Right atrium auricular region (tissue), 2 donors: ENCODE measurements around the gene MTUS2. TPM values are rescaled to one million over a fixed set of nuclear protein-coding genes. Genes with fewer than 3 reads are reported as not detected.
A peak's percentile ranks its signal among the peaks of the same experiment; 100 is the strongest.

Source experiments
- DNase-seq: peaks from one replicate; pipeline ENCODE4 v3.0.0-alpha.2; 2019; ENCODE audit warnings: low spot score
- H3K27ac ChIP-seq, 2 donors: fragments of 200-600 bp; sonication (generic); 1 replicate in 1 of 2; 2 replicates in 1 of 2; pipeline ENCODE4 v1.5.1; 2016 to 2019
- H3K27me3 ChIP-seq, 2 donors: fragments of 200-600 bp; sonication (generic); one replicate each; pipeline versions ENCODE4 v1.5.1 to v1.6.0; 2017 to 2019
- H3K36me3 ChIP-seq: fragments of 200-600 bp; sonication (generic); one replicate; pipeline ENCODE4 v1.5.1; 2016
- H3K4me1 ChIP-seq, 2 donors: fragments of 200-600 bp; sonication (generic); one replicate each; pipeline versions ENCODE4 v1.5.1 to v1.6.0; 2017 to 2019
- H3K4me3 ChIP-seq, 2 donors: fragments of 200-600 bp; sonication (generic); 1 replicate in 1 of 2; 2 replicates in 1 of 2; pipeline ENCODE4 v1.5.1; 2017 to 2019; ENCODE audit warnings: mild to moderate bottlenecking in 1 of 2, moderate library complexity in 1 of 2
- H3K9me3 ChIP-seq, 2 donors: fragments of 200-600 bp; sonication (generic); one replicate each; pipeline ENCODE4 v1.5.1; 2019
- total RNA-seq, 2 donors: library from RNA; depleted of rRNA; stranded (reverse); fragments of >200 nt; gene quantifications; one replicate each; pipeline ENCODE4 v1.1.0, GENCODE V29; 2016
- TF ChIP-seq, protein P1 (sequence below), 2 donors: fragments of 200-600 bp; sonication (generic); IDR thresholded peaks; one replicate each; pipeline ENCODE4 v1.5.1; 2019; ENCODE audit warnings: antibody characterized with exemption in 2 of 2

The MTUS2 gene
- total RNA-seq, 2 donors from 2014 or later = 34.6 to 142 TPM

DNA sequence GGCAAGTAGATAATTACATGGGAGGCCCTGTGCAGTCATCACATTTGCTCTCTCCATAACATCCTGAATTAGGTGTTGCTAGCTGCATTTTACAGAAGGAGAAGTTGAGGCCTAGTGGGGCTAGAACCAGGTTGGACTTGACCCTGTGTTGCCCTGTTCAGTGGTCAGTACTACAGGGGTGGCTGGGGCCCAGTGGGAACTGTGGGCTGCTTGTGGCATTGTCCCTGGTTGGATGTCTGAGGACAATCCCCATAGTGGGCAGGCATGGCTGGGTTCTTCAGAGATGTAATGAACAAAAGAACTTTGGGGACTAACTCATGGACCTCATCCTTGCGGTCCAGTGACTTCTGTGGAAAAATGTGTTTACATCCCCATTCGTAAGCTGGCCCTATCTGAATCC lies 38.9 kb downstream of the MTUS2 start:
- Histone ChIP-seq H3K4me1 (no peaks in the 10 kb centered on the region), H3K27ac (no peak overlapping the region), H3K9me3 (no peaks in the 10 kb centered on the region), H3K27me3 (no peaks in the 10 kb centered on the region), H3K36me3 (no peaks in the 10 kb centered on the region), H3K4me3 (no peak overlapping the region)
- TF ChIP-seq, protein P1, sequence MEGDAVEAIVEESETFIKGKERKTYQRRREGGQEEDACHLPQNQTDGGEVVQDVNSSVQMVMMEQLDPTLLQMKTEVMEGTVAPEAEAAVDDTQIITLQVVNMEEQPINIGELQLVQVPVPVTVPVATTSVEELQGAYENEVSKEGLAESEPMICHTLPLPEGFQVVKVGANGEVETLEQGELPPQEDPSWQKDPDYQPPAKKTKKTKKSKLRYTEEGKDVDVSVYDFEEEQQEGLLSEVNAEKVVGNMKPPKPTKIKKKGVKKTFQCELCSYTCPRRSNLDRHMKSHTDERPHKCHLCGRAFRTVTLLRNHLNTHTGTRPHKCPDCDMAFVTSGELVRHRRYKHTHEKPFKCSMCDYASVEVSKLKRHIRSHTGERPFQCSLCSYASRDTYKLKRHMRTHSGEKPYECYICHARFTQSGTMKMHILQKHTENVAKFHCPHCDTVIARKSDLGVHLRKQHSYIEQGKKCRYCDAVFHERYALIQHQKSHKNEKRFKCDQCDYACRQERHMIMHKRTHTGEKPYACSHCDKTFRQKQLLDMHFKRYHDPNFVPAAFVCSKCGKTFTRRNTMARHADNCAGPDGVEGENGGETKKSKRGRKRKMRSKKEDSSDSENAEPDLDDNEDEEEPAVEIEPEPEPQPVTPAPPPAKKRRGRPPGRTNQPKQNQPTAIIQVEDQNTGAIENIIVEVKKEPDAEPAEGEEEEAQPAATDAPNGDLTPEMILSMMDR (IDR thresholded peaks at IDR 0.05) = no peak
- no peak for DNase-seq

DNA sequence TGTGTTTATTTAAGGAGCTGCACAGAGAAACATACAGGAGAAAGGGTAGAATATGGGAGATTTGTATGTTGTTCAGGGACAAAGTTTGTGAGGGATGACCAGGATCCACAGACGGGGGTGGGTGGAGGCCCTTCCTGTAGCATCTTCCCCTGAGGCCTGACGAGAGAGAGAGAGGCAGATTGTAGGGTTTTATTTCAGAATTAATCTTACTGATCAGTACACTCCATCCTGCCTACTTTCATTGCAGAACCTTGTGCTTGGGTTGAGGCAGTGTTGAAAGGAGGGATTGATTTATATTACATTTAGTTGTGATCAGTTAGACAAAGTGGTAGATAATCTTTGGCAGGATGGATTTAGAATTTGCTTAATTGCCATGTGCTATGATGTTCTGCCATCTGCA lies 39.6 kb downstream of the MTUS2 start:
- Histone ChIP-seq H3K9me3 (no peaks in the 10 kb centered on the region), H3K27ac (no peak overlapping the region)
- TF ChIP-seq, protein P1 (IDR thresholded peaks at IDR 0.05) = no peak

DNA sequence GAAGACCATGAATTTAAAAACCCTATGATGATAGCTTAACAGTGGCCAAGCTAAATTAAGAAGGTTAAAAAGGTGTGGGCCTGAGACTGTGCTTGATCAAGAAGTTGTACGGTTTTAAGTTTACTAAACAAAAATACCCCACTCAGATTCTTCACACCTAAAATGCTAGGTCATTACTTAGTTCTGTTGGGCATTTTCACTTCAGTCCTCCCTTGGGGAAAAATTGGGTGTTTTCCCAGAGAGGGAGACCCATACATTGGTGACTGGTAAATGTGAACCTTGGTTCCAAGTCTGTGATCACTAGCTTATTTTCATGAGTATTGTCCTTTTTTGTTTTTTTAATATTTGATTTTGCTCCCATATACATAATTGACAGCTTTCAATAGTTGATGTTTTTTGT lies 44.4 kb downstream of the MTUS2 start:
- no peaks in the 10 kb centered on the region for H3K36me3 ChIP-seq
- H3K27me3 ChIP-seq = no peaks in the 10 kb centered on the region
- no peak for DNase-seq
- no peaks in the 10 kb centered on the region for H3K9me3 ChIP-seq
- TF ChIP-seq, protein P1 (IDR thresholded peaks at IDR 0.05) = no peak
- H3K4me3 ChIP-seq = no peak overlapping the region
- H3K4me1 ChIP-seq = no peaks in the 10 kb centered on the region
- H3K27ac ChIP-seq = no peak overlapping the region

More for the DNA sequence above, 39.6 kb downstream of the MTUS2 start:
- Histone ChIP-seq H3K36me3 (no peaks in the 10 kb centered on the region), H3K4me1 (no peaks in the 10 kb centered on the region), H3K27me3 (no peaks in the 10 kb centered on the region), H3K4me3 (no peak overlapping the region)
- DNase-seq = no peak

DNA sequence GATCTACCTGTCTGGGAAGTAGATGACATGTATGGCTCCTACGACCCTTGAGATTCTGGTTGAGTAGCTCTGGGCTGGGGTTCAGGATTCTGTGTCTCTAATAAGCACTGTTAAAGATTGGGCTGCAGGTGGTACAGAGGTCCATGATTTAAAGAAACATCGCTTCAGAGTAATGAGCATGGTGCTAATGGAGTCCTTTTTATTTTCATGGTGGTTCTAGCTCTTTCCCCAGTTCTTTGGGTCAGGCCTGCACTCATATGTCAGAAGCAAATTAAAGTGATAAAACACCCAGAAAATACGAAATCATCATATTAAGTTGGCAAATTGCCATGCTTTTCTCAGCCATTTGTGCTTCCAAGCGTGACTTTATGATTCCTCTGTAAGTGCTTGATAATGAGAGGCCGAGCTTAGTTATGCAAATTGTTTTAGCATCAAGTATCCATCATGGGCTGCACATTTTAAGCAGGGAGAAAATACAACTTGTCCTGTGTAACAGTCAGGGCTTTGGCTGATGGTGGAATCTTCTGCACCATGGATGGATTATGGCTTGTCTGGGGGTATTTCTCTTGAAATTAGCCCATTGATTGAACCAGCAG lies 45.1 kb downstream of the MTUS2 start:
- Histone ChIP-seq H3K4me1 (no peaks in the 10 kb centered on the region), H3K36me3 (no peaks in the 10 kb centered on the region), H3K27ac (no peak overlapping the region), H3K27me3 (no peaks in the 10 kb centered on the region), H3K4me3 (no peak overlapping the region), H3K9me3 (no peaks in the 10 kb centered on the region)
- no peak for DNase-seq
- TF ChIP-seq, protein P1 (IDR thresholded peaks at IDR 0.05) = no peak

DNA sequence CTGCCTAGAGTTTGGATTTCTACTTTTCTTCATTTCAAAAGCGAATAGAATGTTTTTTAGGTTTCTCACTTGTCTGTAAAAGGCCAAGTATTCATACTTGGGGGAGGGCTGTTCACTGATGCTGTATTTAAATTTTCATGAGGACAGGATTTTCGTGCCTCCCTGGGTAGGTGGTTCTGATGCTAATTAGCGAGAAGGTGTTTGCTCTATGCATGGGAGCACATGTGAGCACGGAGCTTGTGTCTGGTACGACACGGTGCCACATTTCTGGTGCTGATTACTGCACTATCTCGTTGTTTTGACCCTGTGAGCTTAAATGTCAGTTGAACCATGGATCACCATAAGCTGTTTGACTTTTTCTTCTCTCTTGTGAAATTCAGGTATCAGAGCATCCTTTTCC lies 45.8 kb downstream of the MTUS2 start:
- no peak for DNase-seq
- TF ChIP-seq, protein P1 (IDR thresholded peaks at IDR 0.05) = no peak
- H3K36me3 ChIP-seq = no peaks in the 10 kb centered on the region
- no peak overlapping the region for H3K4me3 ChIP-seq
- H3K27ac ChIP-seq = no peak overlapping the region
- no peaks in the 10 kb centered on the region for H3K9me3 ChIP-seq
- no peaks in the 10 kb centered on the region for H3K4me1 ChIP-seq
- no peaks in the 10 kb centered on the region for H3K27me3 ChIP-seq

DNA sequence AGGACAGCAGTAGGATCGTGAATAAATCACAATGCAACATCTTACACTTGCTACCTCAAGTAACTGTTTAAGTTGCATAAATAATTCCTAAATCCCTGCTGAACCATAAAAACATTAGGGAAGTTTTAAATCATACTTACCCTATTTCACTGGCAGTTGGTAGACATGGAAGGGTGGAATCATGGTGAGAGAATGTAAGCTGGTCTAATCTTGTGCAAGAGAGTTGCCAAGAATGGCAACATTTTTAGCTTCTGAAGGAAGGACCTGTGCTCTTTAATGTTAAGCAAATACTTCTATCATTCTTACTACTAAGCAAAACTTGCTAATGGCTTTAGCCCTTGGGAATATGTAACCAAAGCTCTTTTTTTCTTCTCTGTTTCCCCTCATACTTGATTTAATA lies 46.8 kb downstream of the MTUS2 start:
- Histone ChIP-seq H3K27me3 (no peaks in the 10 kb centered on the region), H3K4me1 (no peaks in the 10 kb centered on the region), H3K27ac (peak overlapping the region in 1 of 2 donors; percentile 72), H3K36me3 (no peaks in the 10 kb centered on the region), H3K4me3 (no peak overlapping the region), H3K9me3 (no peaks in the 10 kb centered on the region)
- no peak for DNase-seq
- TF ChIP-seq, protein P1 (IDR thresholded peaks at IDR 0.05) = no peak
